Measurements from ENCODE around the gene GABRG1. TPM values are rescaled to one million over a fixed set of nuclear protein-coding genes. Genes with fewer than 3 reads are reported as not detected.

The GABRG1 gene
- total RNA-seq, 1 donor from 2014 or later, result not detected

DNA sequence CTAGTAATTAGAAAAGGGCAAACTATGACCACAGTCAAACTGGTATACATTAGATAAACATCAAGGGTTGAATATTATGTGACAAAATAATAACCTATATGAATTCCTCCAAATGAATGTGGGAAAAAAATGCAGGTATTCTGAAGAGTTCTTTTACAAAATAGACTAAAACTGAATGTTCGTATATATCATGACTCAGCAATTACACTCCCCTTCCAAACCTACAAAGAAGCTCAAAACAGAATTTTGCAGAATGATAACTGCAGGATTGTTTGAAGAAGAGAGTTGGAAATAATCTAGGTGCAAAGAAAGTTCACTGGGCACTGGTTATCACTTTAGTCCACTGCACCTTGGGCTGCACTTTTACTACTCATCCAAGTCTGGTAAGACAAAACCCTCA lies 134.1 kb downstream of the GABRG1 start:
- H3K36me3 ChIP-seq (ENCODE audit: control insufficient read depth, insufficient read depth, low read length), result no peaks in the 10 kb centered on the region
- TF ChIP-seq, protein P1, sequence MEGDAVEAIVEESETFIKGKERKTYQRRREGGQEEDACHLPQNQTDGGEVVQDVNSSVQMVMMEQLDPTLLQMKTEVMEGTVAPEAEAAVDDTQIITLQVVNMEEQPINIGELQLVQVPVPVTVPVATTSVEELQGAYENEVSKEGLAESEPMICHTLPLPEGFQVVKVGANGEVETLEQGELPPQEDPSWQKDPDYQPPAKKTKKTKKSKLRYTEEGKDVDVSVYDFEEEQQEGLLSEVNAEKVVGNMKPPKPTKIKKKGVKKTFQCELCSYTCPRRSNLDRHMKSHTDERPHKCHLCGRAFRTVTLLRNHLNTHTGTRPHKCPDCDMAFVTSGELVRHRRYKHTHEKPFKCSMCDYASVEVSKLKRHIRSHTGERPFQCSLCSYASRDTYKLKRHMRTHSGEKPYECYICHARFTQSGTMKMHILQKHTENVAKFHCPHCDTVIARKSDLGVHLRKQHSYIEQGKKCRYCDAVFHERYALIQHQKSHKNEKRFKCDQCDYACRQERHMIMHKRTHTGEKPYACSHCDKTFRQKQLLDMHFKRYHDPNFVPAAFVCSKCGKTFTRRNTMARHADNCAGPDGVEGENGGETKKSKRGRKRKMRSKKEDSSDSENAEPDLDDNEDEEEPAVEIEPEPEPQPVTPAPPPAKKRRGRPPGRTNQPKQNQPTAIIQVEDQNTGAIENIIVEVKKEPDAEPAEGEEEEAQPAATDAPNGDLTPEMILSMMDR (IDR thresholded peaks at IDR 0.05; ENCODE audit: insufficient read depth, low read length, severe bottlenecking), result no peak
- no peaks in the 10 kb centered on the region for H3K27me3 ChIP-seq (ENCODE audit: control insufficient read depth, insufficient read depth, low read length)
- no peak for FAIRE-seq
- H3K4me3 ChIP-seq (ENCODE audit: low read depth, low read length), result no peak overlapping the region
- DNase-seq (ENCODE audit: low read depth), result no peak

DNA sequence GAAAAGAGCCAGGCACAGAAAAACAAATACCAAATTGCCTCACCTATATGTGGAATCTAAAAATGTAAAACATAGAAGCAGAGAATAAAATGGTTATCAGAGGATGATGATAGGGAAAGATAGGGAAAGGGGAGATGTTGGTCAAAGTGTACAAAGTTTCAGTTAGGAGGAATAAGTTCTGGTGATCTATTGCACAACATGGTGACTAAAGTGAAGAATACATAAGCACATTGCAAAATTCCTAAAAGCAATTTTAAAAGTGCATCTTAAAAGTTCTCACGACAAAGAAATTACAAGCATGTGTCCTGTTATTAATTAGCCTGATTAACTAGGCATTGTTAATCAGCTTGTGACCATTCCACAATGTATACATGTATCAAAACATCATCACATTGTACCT lies 136.0 kb downstream of the GABRG1 start:
- H3K36me3 ChIP-seq (ENCODE audit: control insufficient read depth, insufficient read depth, low read length), result no peaks in the 10 kb centered on the region
- DNase-seq (ENCODE audit: low read depth) (no peak), FAIRE-seq (no peak)
- TF ChIP-seq, protein P1 (IDR thresholded peaks at IDR 0.05; ENCODE audit: insufficient read depth, low read length, severe bottlenecking), result no peak
- H3K27me3 ChIP-seq (ENCODE audit: control insufficient read depth, insufficient read depth, low read length), result no peaks in the 10 kb centered on the region
- H3K4me3 ChIP-seq (ENCODE audit: low read depth, low read length), result no peak overlapping the region
